ENCODE measurements around the gene GBX1.

The GBX1 gene

DNA sequence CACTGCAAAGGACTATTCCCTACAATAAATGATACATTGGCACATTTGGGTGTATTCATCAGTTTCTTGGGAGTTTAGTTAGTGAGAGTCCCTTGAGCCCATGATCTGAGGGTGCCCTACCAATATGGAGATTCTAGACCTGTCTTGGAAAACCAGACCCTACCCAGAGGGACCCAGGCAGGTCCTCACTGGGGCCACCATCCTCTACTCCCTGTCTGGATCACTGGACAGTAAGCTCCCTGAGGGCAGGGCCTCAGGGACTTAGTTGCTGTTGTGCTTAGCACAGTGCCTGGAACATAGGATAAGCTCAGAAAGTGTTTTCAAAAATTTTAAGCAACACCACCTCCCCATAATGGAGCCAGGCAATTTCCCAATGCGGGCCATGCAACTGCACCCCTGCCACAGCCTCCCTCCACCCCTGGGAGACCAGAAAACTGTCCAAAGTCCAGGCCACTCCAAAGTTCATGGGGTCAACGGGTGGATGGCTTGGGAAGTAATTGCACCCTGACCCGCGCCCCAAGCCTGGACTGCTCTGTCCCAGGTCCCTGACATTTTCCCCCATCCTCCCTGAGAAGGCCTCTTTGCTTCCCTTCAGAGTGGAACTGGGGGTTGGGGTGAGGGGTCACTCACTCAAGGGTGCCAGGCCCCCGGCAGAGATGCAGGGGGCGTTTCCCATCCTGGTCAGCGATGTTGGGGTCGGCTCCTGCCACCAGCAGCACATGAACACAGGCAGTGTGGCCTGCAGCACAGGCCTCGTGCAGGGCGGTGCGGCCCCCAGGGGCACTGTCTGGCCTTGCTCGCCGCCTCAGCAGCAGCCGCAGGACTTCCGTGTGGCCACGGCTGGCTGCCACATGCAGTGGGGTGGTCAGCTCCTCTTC is 18.5 kb upstream of the GBX1 start:
- Histone ChIP-seq H3K27me3 (ENCODE audit: insufficient read depth, low read length, poor library complexity, severe bottlenecking) (no peaks in the 10 kb centered on the region), H3K79me2 (ENCODE audit: insufficient read depth, low read length) (no peaks in the 10 kb centered on the region), H3K4me2 (ENCODE audit: low read depth, low read length, poor library complexity, severe bottlenecking) (no peak overlapping the region), H3K9ac (ENCODE audit: low read depth, low read length, poor library complexity, severe bottlenecking) (no peak overlapping the region), H2AFZ (ENCODE audit: low read length) (no peak overlapping the region), H3K9me3 (ENCODE audit: insufficient read depth, low read depth, low read length) (no peaks in the 10 kb centered on the region), H3K9me2 (replicated peaks; ENCODE audit: low read depth, low read length) (no peaks in the 10 kb centered on the region), H3F3A (ENCODE audit: low read depth) (no peaks in the 10 kb centered on the region), H3K36me3 (ENCODE audit: insufficient read depth, low read length) (no peaks in the 10 kb centered on the region), H4K20me1 (ENCODE audit: insufficient read depth, low read length, poor library complexity, severe bottlenecking) (no peaks in the 10 kb centered on the region), H3K4me1 (ENCODE audit: insufficient read depth, low read length, poor library complexity, severe bottlenecking) (peaks cover 11% of the 10 kb centered on the region), H3K4me3 (ENCODE audit: low read length, poor library complexity, severe bottlenecking) (no peak overlapping the region)
- no peak for TF ChIP-seq EZH2phosphoT487 (IDR thresholded peaks at IDR 0.05; ENCODE audit: borderline replicate concordance)
- TF ChIP-seq, protein P1, sequence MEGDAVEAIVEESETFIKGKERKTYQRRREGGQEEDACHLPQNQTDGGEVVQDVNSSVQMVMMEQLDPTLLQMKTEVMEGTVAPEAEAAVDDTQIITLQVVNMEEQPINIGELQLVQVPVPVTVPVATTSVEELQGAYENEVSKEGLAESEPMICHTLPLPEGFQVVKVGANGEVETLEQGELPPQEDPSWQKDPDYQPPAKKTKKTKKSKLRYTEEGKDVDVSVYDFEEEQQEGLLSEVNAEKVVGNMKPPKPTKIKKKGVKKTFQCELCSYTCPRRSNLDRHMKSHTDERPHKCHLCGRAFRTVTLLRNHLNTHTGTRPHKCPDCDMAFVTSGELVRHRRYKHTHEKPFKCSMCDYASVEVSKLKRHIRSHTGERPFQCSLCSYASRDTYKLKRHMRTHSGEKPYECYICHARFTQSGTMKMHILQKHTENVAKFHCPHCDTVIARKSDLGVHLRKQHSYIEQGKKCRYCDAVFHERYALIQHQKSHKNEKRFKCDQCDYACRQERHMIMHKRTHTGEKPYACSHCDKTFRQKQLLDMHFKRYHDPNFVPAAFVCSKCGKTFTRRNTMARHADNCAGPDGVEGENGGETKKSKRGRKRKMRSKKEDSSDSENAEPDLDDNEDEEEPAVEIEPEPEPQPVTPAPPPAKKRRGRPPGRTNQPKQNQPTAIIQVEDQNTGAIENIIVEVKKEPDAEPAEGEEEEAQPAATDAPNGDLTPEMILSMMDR (conservative IDR thresholded peaks at IDR 0.05; ENCODE audit: low read length) = no peak

DNA sequence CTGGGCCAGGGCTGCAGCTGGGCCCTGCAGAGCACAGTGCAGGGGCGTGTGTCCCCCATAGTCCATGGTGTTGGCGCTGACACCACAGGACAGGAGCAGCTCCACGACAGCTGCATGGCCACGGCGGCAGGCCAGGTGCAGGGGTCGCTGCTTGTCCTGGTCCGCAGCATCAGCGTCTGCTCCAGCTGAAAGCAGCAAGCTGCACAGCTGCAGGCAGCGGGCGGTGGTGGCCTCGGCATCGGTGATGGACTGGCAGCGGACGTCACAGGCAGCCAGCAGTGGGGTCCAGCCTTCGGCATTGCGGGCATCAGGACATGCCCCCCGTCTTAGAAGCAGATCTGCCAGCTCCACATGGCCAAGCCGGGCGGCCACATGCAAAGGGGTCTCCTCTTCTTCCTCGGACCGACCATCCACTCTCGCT is 13.5 kb upstream of the GBX1 start:
- H3K4me3 ChIP-seq (ENCODE audit: low read length, poor library complexity, severe bottlenecking) = no peak overlapping the region
- no peaks in the 10 kb centered on the region for H3F3A ChIP-seq (ENCODE audit: low read depth)
- H3K27me3 ChIP-seq (ENCODE audit: insufficient read depth, low read length, poor library complexity, severe bottlenecking) = no peaks in the 10 kb centered on the region
- no peak overlapping the region for H3K9ac ChIP-seq (ENCODE audit: low read depth, low read length, poor library complexity, severe bottlenecking)
- H3K4me1 ChIP-seq (ENCODE audit: insufficient read depth, low read length, poor library complexity, severe bottlenecking) = no peaks in the 10 kb centered on the region
- no peak overlapping the region for H3K4me2 ChIP-seq (ENCODE audit: low read depth, low read length, poor library complexity, severe bottlenecking)
- no peaks in the 10 kb centered on the region for H3K9me3 ChIP-seq (ENCODE audit: insufficient read depth, low read depth, low read length)
- no peaks in the 10 kb centered on the region for H3K36me3 ChIP-seq (ENCODE audit: insufficient read depth, low read length)
- H3K79me2 ChIP-seq (ENCODE audit: insufficient read depth, low read length) = no peaks in the 10 kb centered on the region
- H2AFZ ChIP-seq (ENCODE audit: low read length) = no peak overlapping the region
- no peak for TF ChIP-seq EZH2phosphoT487 (IDR thresholded peaks at IDR 0.05; ENCODE audit: borderline replicate concordance)
- TF ChIP-seq, protein P1 (conservative IDR thresholded peaks at IDR 0.05; ENCODE audit: low read length) = no peak
- H4K20me1 ChIP-seq (ENCODE audit: insufficient read depth, low read length, poor library complexity, severe bottlenecking) = no peaks in the 10 kb centered on the region
- H3K9me2 ChIP-seq (replicated peaks; ENCODE audit: low read depth, low read length) = no peaks in the 10 kb centered on the region

DNA sequence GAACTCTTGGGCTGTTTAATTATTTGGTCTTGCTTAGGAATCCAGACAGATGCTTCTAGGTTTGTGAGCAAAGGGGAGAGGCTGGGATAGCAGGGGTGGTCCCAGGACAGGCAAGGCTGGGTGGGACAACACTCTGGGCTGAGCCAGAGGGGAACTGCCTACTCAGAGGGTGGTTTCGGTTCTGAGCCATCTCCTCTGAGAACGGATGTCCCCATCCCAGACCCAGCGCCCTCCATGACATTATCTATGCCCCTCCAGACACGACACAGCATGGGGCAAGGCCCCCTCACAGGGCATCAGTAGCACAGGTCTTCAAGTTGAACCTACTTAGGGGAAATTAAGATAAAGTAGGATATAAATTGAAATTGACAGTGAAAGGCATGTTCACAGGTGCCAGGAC is 12.5 kb upstream of the GBX1 start:
- TF ChIP-seq, protein P1 (conservative IDR thresholded peaks at IDR 0.05; ENCODE audit: low read length) = no peak
- TF ChIP-seq EZH2phosphoT487 (IDR thresholded peaks at IDR 0.05; ENCODE audit: borderline replicate concordance) = no peak
- no peaks in the 10 kb centered on the region for H3F3A ChIP-seq (ENCODE audit: low read depth)
- H3K4me1 ChIP-seq (ENCODE audit: insufficient read depth, low read length, poor library complexity, severe bottlenecking) = no peaks in the 10 kb centered on the region
- no peaks in the 10 kb centered on the region for H3K79me2 ChIP-seq (ENCODE audit: insufficient read depth, low read length)
- no peak overlapping the region for H3K9ac ChIP-seq (ENCODE audit: low read depth, low read length, poor library complexity, severe bottlenecking)
- no peak overlapping the region for H3K4me2 ChIP-seq (ENCODE audit: low read depth, low read length, poor library complexity, severe bottlenecking)
- H3K36me3 ChIP-seq (ENCODE audit: insufficient read depth, low read length) = no peaks in the 10 kb centered on the region
- no peaks in the 10 kb centered on the region for H4K20me1 ChIP-seq (ENCODE audit: insufficient read depth, low read length, poor library complexity, severe bottlenecking)
- H3K27me3 ChIP-seq (ENCODE audit: insufficient read depth, low read length, poor library complexity, severe bottlenecking) = no peaks in the 10 kb centered on the region
- no peaks in the 10 kb centered on the region for H3K9me3 ChIP-seq (ENCODE audit: insufficient read depth, low read depth, low read length)
- no peak overlapping the region for H2AFZ ChIP-seq (ENCODE audit: low read length)
- no peak overlapping the region for H3K4me3 ChIP-seq (ENCODE audit: low read length, poor library complexity, severe bottlenecking)
- no peaks in the 10 kb centered on the region for H3K9me2 ChIP-seq (replicated peaks; ENCODE audit: low read depth, low read length)

All from Loucy (cell line).